Cardiac fibroblast (primary cell): ENCODE measurements around the gene INPP5A.
"Not testable (repeated sequence)": the region's sequence is repeated elsewhere in the genome, so short reads cannot be mapped to it uniquely, and the experiment has no call there.

ENCODE experiments used
- DNase-seq, 2 donors: peaks; one replicate each; pipeline versions ENCODE4 v3.0.0 to v3.0.0-alpha.2; 2010; ENCODE audit warnings: low read depth in 2 of 2
- H3K4me3 ChIP-seq, 2 donors: replicated peaks in 1 of 2; 1 replicate in 1 of 2; 2 replicates in 1 of 2; pipeline ENCODE4 v1.5.1; 2011; ENCODE audit warnings: low read depth in 2 of 2, low read length in 2 of 2, mild to moderate bottlenecking in 2 of 2, moderate library complexity in 1 of 2
- TF ChIP-seq, protein P1 (sequence below): IDR thresholded peaks from one replicate; pipeline ENCODE4 v1.5.1; 2011; ENCODE audit warnings: low read depth, mild to moderate bottlenecking, low read length, inconsistent platforms

INPP5A gene

DNA sequence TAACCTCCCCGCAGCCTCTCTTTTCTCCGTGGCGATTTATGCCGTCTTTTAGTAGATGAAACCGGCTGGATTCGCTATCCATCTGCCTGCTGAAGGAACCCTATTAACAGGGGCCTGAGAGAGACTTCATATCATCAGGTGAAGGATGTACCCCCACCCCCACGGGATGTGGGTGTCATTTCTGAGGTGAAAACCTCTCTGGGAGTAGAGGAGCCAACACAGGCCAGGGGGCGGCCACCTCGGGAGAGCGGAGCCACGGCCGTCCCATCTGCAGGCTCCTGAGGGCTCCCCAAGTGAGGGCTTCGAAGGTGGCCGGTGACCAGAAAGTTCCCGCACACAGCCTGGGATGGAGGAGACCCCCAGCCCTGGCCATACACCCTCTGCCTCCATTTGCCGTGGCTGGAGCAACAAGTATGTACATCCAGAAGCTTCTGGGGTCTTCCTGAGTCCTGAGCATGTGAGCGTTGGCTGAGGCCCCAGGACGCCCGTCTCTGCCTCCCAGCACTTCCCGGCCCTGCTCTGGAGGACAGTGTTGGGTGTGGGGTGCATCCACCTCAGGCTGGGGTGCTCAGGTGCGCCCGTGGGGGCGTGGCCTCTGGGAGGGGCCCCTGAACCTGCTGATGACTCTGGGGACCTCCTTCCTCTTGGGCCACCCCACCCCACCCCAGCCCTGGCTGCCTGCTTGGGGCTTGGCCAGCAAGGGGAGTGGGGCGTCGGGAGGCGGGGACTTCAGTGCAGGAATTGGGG is 163.7 kb downstream of the INPP5A start:
- TF ChIP-seq, protein P1, sequence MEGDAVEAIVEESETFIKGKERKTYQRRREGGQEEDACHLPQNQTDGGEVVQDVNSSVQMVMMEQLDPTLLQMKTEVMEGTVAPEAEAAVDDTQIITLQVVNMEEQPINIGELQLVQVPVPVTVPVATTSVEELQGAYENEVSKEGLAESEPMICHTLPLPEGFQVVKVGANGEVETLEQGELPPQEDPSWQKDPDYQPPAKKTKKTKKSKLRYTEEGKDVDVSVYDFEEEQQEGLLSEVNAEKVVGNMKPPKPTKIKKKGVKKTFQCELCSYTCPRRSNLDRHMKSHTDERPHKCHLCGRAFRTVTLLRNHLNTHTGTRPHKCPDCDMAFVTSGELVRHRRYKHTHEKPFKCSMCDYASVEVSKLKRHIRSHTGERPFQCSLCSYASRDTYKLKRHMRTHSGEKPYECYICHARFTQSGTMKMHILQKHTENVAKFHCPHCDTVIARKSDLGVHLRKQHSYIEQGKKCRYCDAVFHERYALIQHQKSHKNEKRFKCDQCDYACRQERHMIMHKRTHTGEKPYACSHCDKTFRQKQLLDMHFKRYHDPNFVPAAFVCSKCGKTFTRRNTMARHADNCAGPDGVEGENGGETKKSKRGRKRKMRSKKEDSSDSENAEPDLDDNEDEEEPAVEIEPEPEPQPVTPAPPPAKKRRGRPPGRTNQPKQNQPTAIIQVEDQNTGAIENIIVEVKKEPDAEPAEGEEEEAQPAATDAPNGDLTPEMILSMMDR = no peak
- no peak for DNase-seq
- H3K4me3 ChIP-seq = no peak overlapping the region

DNA sequence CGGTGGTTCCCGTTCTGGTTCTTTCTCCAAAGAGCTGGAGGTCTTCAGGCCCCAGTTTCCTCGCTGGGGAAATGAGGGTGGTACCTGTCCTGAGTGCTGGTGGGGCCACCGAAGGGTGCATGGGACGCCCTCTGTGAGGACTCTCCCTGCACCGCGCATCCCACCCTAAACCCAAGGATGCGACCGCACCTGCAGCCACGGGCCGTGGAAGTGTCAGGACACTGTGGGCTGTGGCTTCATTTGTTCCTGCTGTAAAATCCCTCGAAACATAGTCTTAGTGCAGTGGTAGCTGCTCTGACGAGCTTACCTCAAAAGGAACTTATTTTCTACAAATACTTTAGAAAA is 164.2 kb downstream of the INPP5A start:
- H3K4me3 ChIP-seq = no peak overlapping the region
- DNase-seq = no peak
- TF ChIP-seq, protein P1 = no peak

GRCh38 chr10:132702601-132703418 is 165.2 kb downstream of the INPP5A start:
- no peak for DNase-seq
- TF ChIP-seq, protein P1 = no peak
- H3K4me3 ChIP-seq = no peak overlapping the region

DNA sequence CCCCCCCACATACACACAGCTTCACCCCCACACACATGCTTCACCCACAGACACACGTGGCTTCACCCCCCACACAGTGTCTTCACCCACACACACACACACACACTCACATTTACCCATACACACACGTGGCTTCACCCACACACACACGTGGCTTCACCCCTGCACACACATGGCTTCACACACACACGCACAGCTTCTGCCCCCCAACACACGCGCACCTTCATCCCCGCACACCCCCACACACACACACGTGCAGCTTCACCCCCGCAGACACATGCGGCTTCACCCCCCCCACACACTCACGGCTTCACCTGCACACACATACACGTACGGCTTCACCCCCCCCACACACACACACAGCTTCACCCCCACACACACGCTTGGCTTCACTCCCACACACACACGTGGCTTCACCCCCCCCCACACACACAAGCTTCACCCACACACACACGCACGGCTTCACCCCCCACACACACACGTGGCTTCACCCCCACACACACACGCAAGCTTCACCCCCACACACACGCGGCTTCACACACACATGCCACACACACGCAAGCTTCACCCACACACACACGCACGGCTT is 165.9 kb downstream of the INPP5A start:
- TF ChIP-seq, protein P1 = no peak
- no peak for DNase-seq
- no peak overlapping the region for H3K4me3 ChIP-seq

GRCh38 chr10:132704008-132704814 is 166.6 kb downstream of the INPP5A start:
- H3K4me3 ChIP-seq = no peak overlapping the region
- no peak for DNase-seq
- TF ChIP-seq, protein P1 = no peak

- DNase-seq, H3K4me3 ChIP-seq: not testable (repeated sequence)
Observed at GRCh38 chr10:132704815-132705064, 167.2 kb downstream of the INPP5A start.

DNA sequence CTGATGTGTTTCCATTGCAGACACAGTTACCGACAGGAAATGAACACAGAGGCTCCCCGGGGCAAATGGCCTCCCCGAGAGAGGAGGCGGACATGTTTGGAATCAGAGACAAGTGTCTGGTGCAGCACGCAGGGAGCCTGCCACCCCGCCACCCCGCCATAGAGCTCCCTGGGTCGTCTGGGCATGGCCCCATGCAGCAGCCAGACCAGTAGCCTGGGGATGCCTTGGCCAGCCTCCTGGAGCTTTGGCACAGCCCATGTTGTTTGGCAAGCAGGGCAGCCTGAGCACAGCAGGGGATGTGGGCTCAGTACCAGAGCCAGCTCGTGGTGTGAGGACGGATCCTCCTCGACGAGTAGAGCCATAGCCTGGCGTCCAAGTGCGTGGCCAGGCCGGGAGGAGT is 167.6 kb downstream of the INPP5A start:
- DNase-seq = no peak
- no peak overlapping the region for H3K4me3 ChIP-seq
- TF ChIP-seq, protein P1 = no peak
